Thyroid gland (tissue), 4 donors: Measurements from ENCODE around the gene CCSER1.

ENCODE experiments used
- POLR2A ChIP-seq, 2 donors: fragments of 450-650 bp; IDR thresholded peaks; one replicate each; pipeline ENCODE4 v1.6.1; 2017; ENCODE audit warnings: antibody characterized with exemption in 2 of 2, mild to moderate bottlenecking in 2 of 2, moderate library complexity in 1 of 2
- TF ChIP-seq, protein P1 (sequence below), 6 experiments: fragments of 200-600 bp in 3 of 6; fragments of 450-650 bp in 3 of 6; sonication (generic) in 3 of 6; IDR thresholded peaks; one replicate each; pipeline ENCODE4 v1.5.1; 2016 to 2019; ENCODE audit warnings: antibody characterized with exemption in 6 of 6, mild to moderate bottlenecking in 2 of 6, inconsistent platforms in 1 of 6, moderate library complexity in 1 of 6

DNA sequence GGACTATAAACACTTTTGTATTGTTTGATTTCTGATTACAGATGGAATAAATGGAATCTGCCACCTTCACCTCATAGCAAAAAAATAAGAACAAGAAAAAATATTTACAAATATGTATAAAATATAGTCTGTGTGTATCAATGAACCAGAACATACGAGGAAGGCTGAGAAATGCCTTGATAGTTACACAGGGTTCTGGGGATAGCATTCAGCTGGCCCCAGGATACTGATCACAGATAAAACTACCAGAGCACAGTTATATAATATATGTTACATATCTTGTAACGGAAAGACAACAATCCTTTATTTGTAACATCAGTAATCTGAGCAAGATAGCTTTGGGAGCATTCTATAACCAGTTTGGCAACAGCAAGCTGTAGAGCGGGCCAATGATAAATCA is 1101.5 kb downstream of the CCSER1 start:
- TF ChIP-seq, protein P1, sequence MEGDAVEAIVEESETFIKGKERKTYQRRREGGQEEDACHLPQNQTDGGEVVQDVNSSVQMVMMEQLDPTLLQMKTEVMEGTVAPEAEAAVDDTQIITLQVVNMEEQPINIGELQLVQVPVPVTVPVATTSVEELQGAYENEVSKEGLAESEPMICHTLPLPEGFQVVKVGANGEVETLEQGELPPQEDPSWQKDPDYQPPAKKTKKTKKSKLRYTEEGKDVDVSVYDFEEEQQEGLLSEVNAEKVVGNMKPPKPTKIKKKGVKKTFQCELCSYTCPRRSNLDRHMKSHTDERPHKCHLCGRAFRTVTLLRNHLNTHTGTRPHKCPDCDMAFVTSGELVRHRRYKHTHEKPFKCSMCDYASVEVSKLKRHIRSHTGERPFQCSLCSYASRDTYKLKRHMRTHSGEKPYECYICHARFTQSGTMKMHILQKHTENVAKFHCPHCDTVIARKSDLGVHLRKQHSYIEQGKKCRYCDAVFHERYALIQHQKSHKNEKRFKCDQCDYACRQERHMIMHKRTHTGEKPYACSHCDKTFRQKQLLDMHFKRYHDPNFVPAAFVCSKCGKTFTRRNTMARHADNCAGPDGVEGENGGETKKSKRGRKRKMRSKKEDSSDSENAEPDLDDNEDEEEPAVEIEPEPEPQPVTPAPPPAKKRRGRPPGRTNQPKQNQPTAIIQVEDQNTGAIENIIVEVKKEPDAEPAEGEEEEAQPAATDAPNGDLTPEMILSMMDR (IDR thresholded peaks at IDR 0.05): no peak
- no peak for TF ChIP-seq POLR2A (IDR thresholded peaks at IDR 0.05)
